Omental fat pad (tissue), 4 donors: ENCODE results near the gene PLA2G4A. TPM values are rescaled to one million over a fixed set of nuclear protein-coding genes. Genes with fewer than 3 reads are reported as not detected.
A peak's percentile ranks its signal among the peaks of the same experiment; 100 is the strongest.

Experiments
- ATAC-seq: fragments of 150-250 bp; one replicate; pipeline ENCODE4 v1.9.1; 2016; ENCODE audit warnings: mild to moderate bottlenecking, moderate library complexity; ENCODE audit not compliant: low FRiP score
- DNase-seq: peaks from one replicate; pipeline ENCODE4 v3.0.0-alpha.2; 2019; ENCODE audit warnings: low spot score
- total RNA-seq, 4 donors: library from RNA; depleted of rRNA; stranded (reverse); fragments of >200 nt; gene quantifications; one replicate each; pipeline ENCODE4 v1.1.0, GENCODE V29; 2016
- TF ChIP-seq, protein P1 (sequence below), 3 donors: fragments of 450-650 bp; IDR thresholded peaks; one replicate each; pipeline ENCODE4 v1.5.1; 2016 to 2017; ENCODE audit warnings: antibody characterized with exemption in 3 of 3, mild to moderate bottlenecking in 3 of 3, moderate library complexity in 2 of 3

The PLA2G4A gene
- total RNA-seq, 4 donors from 2014 or later, result 8.8 to 26.8 (median 12.4) TPM

- TF ChIP-seq, protein P1, sequence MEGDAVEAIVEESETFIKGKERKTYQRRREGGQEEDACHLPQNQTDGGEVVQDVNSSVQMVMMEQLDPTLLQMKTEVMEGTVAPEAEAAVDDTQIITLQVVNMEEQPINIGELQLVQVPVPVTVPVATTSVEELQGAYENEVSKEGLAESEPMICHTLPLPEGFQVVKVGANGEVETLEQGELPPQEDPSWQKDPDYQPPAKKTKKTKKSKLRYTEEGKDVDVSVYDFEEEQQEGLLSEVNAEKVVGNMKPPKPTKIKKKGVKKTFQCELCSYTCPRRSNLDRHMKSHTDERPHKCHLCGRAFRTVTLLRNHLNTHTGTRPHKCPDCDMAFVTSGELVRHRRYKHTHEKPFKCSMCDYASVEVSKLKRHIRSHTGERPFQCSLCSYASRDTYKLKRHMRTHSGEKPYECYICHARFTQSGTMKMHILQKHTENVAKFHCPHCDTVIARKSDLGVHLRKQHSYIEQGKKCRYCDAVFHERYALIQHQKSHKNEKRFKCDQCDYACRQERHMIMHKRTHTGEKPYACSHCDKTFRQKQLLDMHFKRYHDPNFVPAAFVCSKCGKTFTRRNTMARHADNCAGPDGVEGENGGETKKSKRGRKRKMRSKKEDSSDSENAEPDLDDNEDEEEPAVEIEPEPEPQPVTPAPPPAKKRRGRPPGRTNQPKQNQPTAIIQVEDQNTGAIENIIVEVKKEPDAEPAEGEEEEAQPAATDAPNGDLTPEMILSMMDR (IDR thresholded peaks at IDR 0.05), result no peak
- DNase-seq, result no peak
- ATAC-seq, result no peak
Observed at GRCh38 chr1:186880982-186881381, 52.2 kb downstream of the PLA2G4A start.

- TF ChIP-seq, protein P1 (IDR thresholded peaks at IDR 0.05), result no peak
- ATAC-seq (no peak), DNase-seq (no peak)
Observed at GRCh38 chr1:186882372-186883134, 53.8 kb downstream of the PLA2G4A start.

DNA sequence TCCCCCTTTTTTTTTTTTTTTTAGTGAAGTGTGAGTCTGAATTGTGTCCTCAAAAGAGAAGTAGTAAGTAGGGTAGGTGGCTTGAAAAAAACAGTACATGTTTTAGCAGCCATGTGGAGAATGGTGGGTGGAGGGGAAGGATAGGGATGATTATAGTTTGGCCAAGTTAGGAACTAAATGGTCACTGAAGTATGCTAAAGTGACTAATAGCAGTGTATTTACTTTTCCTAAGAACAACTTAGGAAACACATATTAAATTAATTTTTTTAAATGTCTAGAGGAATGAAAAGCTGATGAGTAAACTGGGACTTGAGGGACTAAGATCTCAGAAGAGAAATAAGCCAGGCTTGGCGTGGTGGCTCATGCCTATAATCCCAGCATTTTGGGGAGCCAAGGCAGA, 55.5 kb downstream of the PLA2G4A start:
- TF ChIP-seq, protein P1 (IDR thresholded peaks at IDR 0.05), result no peak
- ATAC-seq (no peak), DNase-seq (no peak)

GRCh38 chr1:186887203-186887602, 58.5 kb downstream of the PLA2G4A start:
- ATAC-seq (peak; percentile 76), DNase-seq (no peak)
- TF ChIP-seq, protein P1 (IDR thresholded peaks at IDR 0.05), result no peak

GRCh38 chr1:186888367-186888766, 59.6 kb downstream of the PLA2G4A start:
- TF ChIP-seq, protein P1 (IDR thresholded peaks at IDR 0.05), result no peak
- ATAC-seq (peak; percentile 54), DNase-seq (no peak)

DNA sequence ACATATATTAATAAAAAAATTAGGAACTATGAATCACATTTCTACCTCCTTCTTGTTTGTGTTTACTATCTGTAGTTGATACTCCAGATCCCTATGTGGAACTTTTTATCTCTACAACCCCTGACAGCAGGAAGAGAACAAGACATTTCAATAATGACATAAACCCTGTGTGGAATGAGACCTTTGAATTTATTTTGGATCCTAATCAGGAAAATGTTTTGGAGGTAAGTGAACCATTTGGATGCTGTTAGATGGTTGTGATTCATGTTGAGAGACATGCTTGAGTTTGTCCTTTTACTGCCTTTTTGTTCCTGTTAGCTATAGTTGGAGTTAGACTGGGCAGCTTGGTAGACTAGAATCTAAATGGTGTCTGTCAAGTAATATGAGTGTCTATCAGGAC, 64.2 kb downstream of the PLA2G4A start:
- DNase-seq (no peak), ATAC-seq (no peak)
- TF ChIP-seq, protein P1 (IDR thresholded peaks at IDR 0.05), result no peak

DNA sequence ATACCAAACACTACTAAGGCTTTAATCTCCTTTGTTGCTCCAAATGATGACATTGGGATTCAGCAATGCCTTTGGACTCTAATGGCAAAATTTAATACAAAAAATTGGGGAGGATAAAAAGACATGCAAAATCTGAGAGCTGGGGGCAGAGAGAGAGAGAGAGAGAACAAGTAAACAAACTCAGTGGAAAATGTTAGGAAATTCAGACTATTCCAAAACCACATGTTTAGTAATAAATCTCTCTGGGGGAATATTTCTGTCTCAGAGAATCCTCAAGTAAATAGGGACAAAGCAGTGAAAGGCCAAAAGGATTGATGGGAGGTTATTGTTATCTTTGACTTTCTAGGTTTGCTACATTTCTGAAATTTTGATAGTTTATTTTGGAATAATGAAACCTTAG, 65.7 kb downstream of the PLA2G4A start:
- peak; percentile 23 for ATAC-seq
- TF ChIP-seq, protein P1 (IDR thresholded peaks at IDR 0.05), result no peak
- no peak for DNase-seq
